Sigmoid colon (tissue), 7 donors: ENCODE results near the gene NUPR1. TPM values are rescaled to one million over a fixed set of nuclear protein-coding genes. Genes with fewer than 3 reads are reported as not detected.
A peak's percentile ranks its signal among the peaks of the same experiment; 100 is the strongest.

Experiments used
- DNase-seq: peaks from one replicate; pipeline ENCODE4 v3.0.0-alpha.2; 2019
- H3K27ac ChIP-seq, 4 donors: fragments of 200-600 bp; sonication (generic); one replicate each; pipeline ENCODE4 v1.5.1; 2016 to 2019; ENCODE audit warnings: mild to moderate bottlenecking in 1 of 4
- H3K27me3 ChIP-seq, 3 donors: fragments of 200-600 bp; sonication (generic); one replicate each; pipeline ENCODE4 v1.5.1; 2019; ENCODE audit warnings: mild to moderate bottlenecking in 1 of 3
- H3K36me3 ChIP-seq, 4 donors: fragments of 200-600 bp; sonication (generic); one replicate each; pipeline ENCODE4 v1.5.1; 2016 to 2019
- H3K4me1 ChIP-seq, 4 donors: fragments of 200-600 bp; sonication (generic); one replicate each; pipeline ENCODE4 v1.5.1; 2017 to 2019
- H3K4me3 ChIP-seq, 4 donors: fragments of 200-600 bp; sonication (generic); one replicate each; pipeline ENCODE4 v1.5.1; 2017 to 2019; ENCODE audit warnings: mild to moderate bottlenecking in 2 of 4, moderate library complexity in 1 of 4
- H3K9me3 ChIP-seq, 4 donors: fragments of 200-600 bp in 3 of 4; sonication (generic) in 3 of 4; one replicate each; pipeline versions ENCODE4 v1.5.1 to v1.6.1; 2013 to 2019
- CTCF ChIP-seq, 4 experiments: fragments of 450-650 bp in 3 of 4; fragments of 200-600 bp in 1 of 4; IDR thresholded peaks; one replicate each; pipeline ENCODE4 v1.5.1; 2016 to 2019; ENCODE audit warnings: antibody characterized with exemption in 4 of 4, mild to moderate bottlenecking in 3 of 4, moderate library complexity in 2 of 4
- EP300 ChIP-seq, 4 donors: sonication (generic); formaldehyde crosslinking; IDR thresholded peaks; one replicate each; pipeline ENCODE4 v1.6.1; 2017; ENCODE audit warnings: antibody characterized with exemption in 4 of 4
- POLR2A ChIP-seq, 2 donors: fragments of 450-650 bp; IDR thresholded peaks; one replicate each; pipeline ENCODE4 v1.6.1; 2016; ENCODE audit warnings: antibody characterized with exemption in 2 of 2, mild to moderate bottlenecking in 2 of 2, moderate library complexity in 2 of 2
- POLR2AphosphoS5 ChIP-seq, 4 donors: sonication (generic); formaldehyde crosslinking; IDR thresholded peaks; one replicate each; pipeline ENCODE4 v1.6.1; 2017; ENCODE audit warnings: antibody characterized with exemption in 4 of 4
- WGBS, 2 donors: extraction: QIAGEN DNeasy Blood & Tissue Kit; methylation state at CpG; one replicate each; pipeline ENCODE4 v1.1.7; 2013; 5-methylcytosine and 5-hydroxymethylcytosine counted together
- intact Hi-C: fragments of 100-400 bp; cut with DNase I; formaldehyde crosslinking; loops from one replicate; pipeline ENCODE4 v1.15.1; 2023
- polyA plus RNA-seq, 3 donors: library from polyadenylated mRNA; stranded (reverse); fragments of 200-250 nt; gene quantifications; one replicate each; pipeline ENCODE4 v1.2.3, GENCODE V29; 2013
- total RNA-seq, 4 donors: library from RNA; depleted of rRNA; stranded (reverse); fragments of >200 nt; gene quantifications; one replicate each; pipeline ENCODE4 v1.1.0, GENCODE V29; 2016
- donor health status: healthy with polysubstance abuse.
- donor health status: Bipolar disorder and iron deficiency.
- donor health status: healthy.

NUPR1 gene
- total and polyA plus RNA-seq, 7 donors: 48.6 to 318 (median 70.8) TPM

GRCh38 chr16:28497861-28498599 lies 40.7 kb downstream of the NUPR1 start:
- TF ChIP-seq POLR2A (IDR thresholded peaks at IDR 0.05): no peak
- no peak for TF ChIP-seq EP300 (IDR thresholded peaks at IDR 0.05)
- TF ChIP-seq CTCF (IDR thresholded peaks at IDR 0.05): no peak
- no peak for TF ChIP-seq POLR2AphosphoS5 (IDR thresholded peaks at IDR 0.05)
- intact Hi-C loops: no loop called here
- 91 to 92% methylated on average over 33 of the region's 33 CpGs for WGBS, 2 donors

GRCh38 chr16:28497386-28497785 lies 41.4 kb downstream of the NUPR1 start:
- Histone ChIP-seq H3K4me3 (no peak overlapping the region), H3K36me3 (no peaks in the 10 kb centered on the region), H3K27me3 (no peaks in the 10 kb centered on the region), H3K9me3 (no peaks in the 10 kb centered on the region), H3K27ac (no peak overlapping the region), H3K4me1 (no peaks in the 10 kb centered on the region)
- DNase-seq: no peak
- TF ChIP-seq POLR2AphosphoS5 (IDR thresholded peaks at IDR 0.05) (no peak), CTCF (IDR thresholded peaks at IDR 0.05) (no peak), EP300 (IDR thresholded peaks at IDR 0.05) (no peak), POLR2A (IDR thresholded peaks at IDR 0.05) (no peak)
- WGBS, 2 donors: 86 to 92% methylated on average over 9 of the region's 9 CpGs
- intact Hi-C loops: no loop called here

More at GRCh38 chr16:28497861-28498599, 40.7 kb downstream of the NUPR1 start:
- Histone ChIP-seq H3K36me3 (no peaks in the 10 kb centered on the region), H3K4me1 (no peaks in the 10 kb centered on the region), H3K27me3 (no peaks in the 10 kb centered on the region), H3K27ac (no peak overlapping the region), H3K4me3 (no peak overlapping the region), H3K9me3 (no peaks in the 10 kb centered on the region)
- no peak for DNase-seq

- Histone ChIP-seq H3K27ac (no peak overlapping the region), H3K4me3 (no peak overlapping the region), H3K4me1 (no peaks in the 10 kb centered on the region), H3K36me3 (no peaks in the 10 kb centered on the region), H3K9me3 (no peaks in the 10 kb centered on the region), H3K27me3 (no peaks in the 10 kb centered on the region)
- WGBS, 2 donors: 82 to 87% methylated on average over 19 of the region's 19 CpGs
- intact Hi-C loops: no loop called here
- DNase-seq: no peak
- TF ChIP-seq POLR2A (IDR thresholded peaks at IDR 0.05): no peak
- no peak for TF ChIP-seq EP300 (IDR thresholded peaks at IDR 0.05)
- TF ChIP-seq POLR2AphosphoS5 (IDR thresholded peaks at IDR 0.05): no peak
- TF ChIP-seq CTCF (IDR thresholded peaks at IDR 0.05): no peak
Observed at GRCh38 chr16:28496844-28497243, 41.9 kb downstream of the NUPR1 start.

GRCh38 chr16:28495795-28496749 lies 42.7 kb downstream of the NUPR1 start:
- intact Hi-C loops: no loop called here
- no peaks in the 10 kb centered on the region for H3K36me3 ChIP-seq
- no peaks in the 10 kb centered on the region for H3K27me3 ChIP-seq
- TF ChIP-seq CTCF (IDR thresholded peaks at IDR 0.05): no peak
- no peak for TF ChIP-seq POLR2A (IDR thresholded peaks at IDR 0.05)
- TF ChIP-seq EP300 (IDR thresholded peaks at IDR 0.05): no peak
- TF ChIP-seq POLR2AphosphoS5 (IDR thresholded peaks at IDR 0.05): no peak
- no peaks in the 10 kb centered on the region for H3K9me3 ChIP-seq
- no peak for DNase-seq
- WGBS, 2 donors: 50 to 82% methylated on average over 20 of the region's 20 CpGs
- H3K27ac ChIP-seq: peak overlapping the region in 1 of 4 donors; percentile 12
- peak overlapping the region in 1 of 4 donors; percentile 30 for H3K4me3 ChIP-seq
- peaks cover 0 to 2% (median under 1%) of the 10 kb centered on the region in 4 donors for H3K4me1 ChIP-seq
